Activated CD8-positive, alpha-beta T cell treated with anti-CD3 and anti-CD28 coated beads, Interleukin-2, amount 10 ng/mL, durations not matched to agents 7 days and 5 days (primary cell): ENCODE results near the gene ATXN10. TPM values are rescaled to one million over a fixed set of nuclear protein-coding genes. Genes with fewer than 3 reads are reported as not detected.

ENCODE experiments used
- ATAC-seq: fragments of 150-1000 bp; cut with Tn5 transposase; one replicate; pipeline ENCODE4 v1.10.0; 2021; ENCODE audit warnings: moderate library complexity
- CTCF ChIA-PET: fragments of 350-600 bp; sonication (Branson Sonifier 250); formaldehyde crosslinking; loops from one replicate; lab custom pipeline; 2021; ENCODE audit warnings: antibody characterized with exemption; lab: Charles Lee
- POLR2A ChIA-PET: fragments of 350-600 bp; sonication (Branson Sonifier 250); formaldehyde crosslinking; loops from one replicate; lab custom pipeline; 2021; ENCODE audit warnings: antibody characterized with exemption; lab: Charles Lee
- DNase-seq: peaks from one replicate; pipeline ENCODE4 v3.0.0-alpha.2; 2020
- H3K27ac Mint-ChIP-seq: one replicate; pipeline ENCODE4 v1.8.0; 2021; ENCODE audit warnings: mild to moderate bottlenecking, mixed read lengths
- H3K27me3 Mint-ChIP-seq: one replicate; pipeline ENCODE4 v1.8.0; 2021; ENCODE audit warnings: low read depth, mixed read lengths
- H3K36me3 Mint-ChIP-seq: one replicate; pipeline ENCODE4 v1.8.0; 2021; ENCODE audit warnings: low read depth, mixed read lengths
- H3K4me1 Mint-ChIP-seq: one replicate; pipeline ENCODE4 v1.8.0; 2021; ENCODE audit warnings: low read depth, mixed read lengths
- H3K4me3 Mint-ChIP-seq: one replicate; pipeline ENCODE4 v1.8.0; 2021; ENCODE audit warnings: mild to moderate bottlenecking, mixed read lengths
- H3K9me3 Mint-ChIP-seq: one replicate; pipeline ENCODE4 v1.8.0; 2022; ENCODE audit warnings: mixed read lengths; ENCODE audit not compliant: insufficient read depth
- total RNA-seq, 2 experiments: library from RNA; stranded (reverse); gene quantifications; one replicate each; pipeline ENCODE4 v1.2.3, GENCODE V29; 2021

ATXN10 gene
- total RNA-seq, 2 experiments from 2014 or later: 106 to 114 TPM

- H3K36me3 Mint-ChIP-seq: no peaks in the 10 kb centered on the region
- H3K4me3 Mint-ChIP-seq: no peak overlapping the region
- peaks cover 9% of the 10 kb centered on the region for H3K4me1 Mint-ChIP-seq
- DNase-seq: no peak
- peaks cover 48% of the 10 kb centered on the region for H3K27me3 Mint-ChIP-seq
- H3K27ac Mint-ChIP-seq: no peak overlapping the region
- H3K9me3 Mint-ChIP-seq: no peaks in the 10 kb centered on the region
- CTCF ChIA-PET: no interaction called here
- POLR2A ChIA-PET: no interaction called here
- ATAC-seq: no peak
These were observed 197.1 kb downstream of the ATXN10 start for GRCh38 chr22:45868571-45869339.

GRCh38 chr22:45869340-45869847 is 197.8 kb downstream of the ATXN10 start:
- ChIA-PET CTCF (no interaction called here), POLR2A (no interaction called here)
- Mint-ChIP-seq H3K4me3 (no peak overlapping the region), H3K36me3 (no peaks in the 10 kb centered on the region), H3K9me3 (no peaks in the 10 kb centered on the region), H3K27me3 (peaks cover 49% of the 10 kb centered on the region), H3K4me1 (peaks cover 6% of the 10 kb centered on the region), H3K27ac (no peak overlapping the region)
- ATAC-seq (no peak), DNase-seq (no peak)

- no peak overlapping the region for H3K27ac Mint-ChIP-seq
- H3K9me3 Mint-ChIP-seq: no peaks in the 10 kb centered on the region
- no peaks in the 10 kb centered on the region for H3K36me3 Mint-ChIP-seq
- peaks cover 44% of the 10 kb centered on the region for H3K27me3 Mint-ChIP-seq
- ChIA-PET POLR2A (no interaction called here), CTCF (no interaction called here)
- H3K4me3 Mint-ChIP-seq: no peak overlapping the region
- ATAC-seq (no peak), DNase-seq (no peak)
- H3K4me1 Mint-ChIP-seq: peaks cover 1% of the 10 kb centered on the region
These were observed 198.4 kb downstream of the ATXN10 start for GRCh38 chr22:45870011-45870410.

GRCh38 chr22:45871721-45872120 is 200.1 kb downstream of the ATXN10 start:
- ChIA-PET CTCF (no interaction called here), POLR2A (no interaction called here)
- DNase-seq (no peak), ATAC-seq (no peak)
- Mint-ChIP-seq H3K4me1 (no peaks in the 10 kb centered on the region), H3K27ac (no peak overlapping the region), H3K36me3 (no peaks in the 10 kb centered on the region), H3K4me3 (no peak overlapping the region), H3K9me3 (no peaks in the 10 kb centered on the region), H3K27me3 (peaks cover 37% of the 10 kb centered on the region)

GRCh38 chr22:45872659-45873263 is 201.1 kb downstream of the ATXN10 start:
- ChIA-PET CTCF (interaction anchor here (3.5 kb wide), 1 partner anchor 9 kb away, joined by 22 read pairs; no protein-coding TSS in a partner anchor), POLR2A (no interaction called here)
- DNase-seq (no peak), ATAC-seq (no peak)
- Mint-ChIP-seq H3K4me1 (no peaks in the 10 kb centered on the region), H3K9me3 (no peaks in the 10 kb centered on the region), H3K27ac (no peak overlapping the region), H3K36me3 (no peaks in the 10 kb centered on the region), H3K4me3 (no peak overlapping the region), H3K27me3 (peaks cover 38% of the 10 kb centered on the region)

GRCh38 chr22:45876136-45877035 is 204.8 kb downstream of the ATXN10 start:
- H3K4me3 Mint-ChIP-seq: no peak overlapping the region
- DNase-seq (no peak), ATAC-seq (no peak)
- H3K4me1 Mint-ChIP-seq: no peaks in the 10 kb centered on the region
- CTCF ChIA-PET: no interaction called here
- POLR2A ChIA-PET: no interaction called here
- peaks cover 42% of the 10 kb centered on the region for H3K27me3 Mint-ChIP-seq
- no peak overlapping the region for H3K27ac Mint-ChIP-seq
- H3K9me3 Mint-ChIP-seq: no peaks in the 10 kb centered on the region
- no peaks in the 10 kb centered on the region for H3K36me3 Mint-ChIP-seq

GRCh38 chr22:45877036-45877380 is 205.4 kb downstream of the ATXN10 start:
- H3K9me3 Mint-ChIP-seq: no peaks in the 10 kb centered on the region
- H3K27ac Mint-ChIP-seq: no peak overlapping the region
- no peaks in the 10 kb centered on the region for H3K36me3 Mint-ChIP-seq
- CTCF ChIA-PET: no interaction called here
- ATAC-seq (no peak), DNase-seq (no peak)
- POLR2A ChIA-PET: no interaction called here
- peaks cover 44% of the 10 kb centered on the region for H3K27me3 Mint-ChIP-seq
- no peak overlapping the region for H3K4me3 Mint-ChIP-seq
- H3K4me1 Mint-ChIP-seq: no peaks in the 10 kb centered on the region

- ChIA-PET CTCF (interaction anchor here (1.0 kb wide), 1 partner anchor 14 kb away, joined by 3 read pairs; no protein-coding TSS in a partner anchor), POLR2A (no interaction called here)
- H3K36me3 Mint-ChIP-seq: no peaks in the 10 kb centered on the region
- no peak overlapping the region for H3K4me3 Mint-ChIP-seq
- DNase-seq: no peak
- H3K9me3 Mint-ChIP-seq: no peaks in the 10 kb centered on the region
- peaks cover 43% of the 10 kb centered on the region for H3K27me3 Mint-ChIP-seq
- H3K27ac Mint-ChIP-seq: no peak overlapping the region
- ATAC-seq: no peak
- H3K4me1 Mint-ChIP-seq: no peaks in the 10 kb centered on the region
These were observed 206.0 kb downstream of the ATXN10 start for GRCh38 chr22:45877651-45878050.

- Mint-ChIP-seq H3K4me3 (no peak overlapping the region), H3K27me3 (peaks cover 39% of the 10 kb centered on the region)
These were observed 206.6 kb downstream of the ATXN10 start for GRCh38 chr22:45878051-45878781.

GRCh38 chr22:45878901-45879551 is 207.4 kb downstream of the ATXN10 start:
- no peak for ATAC-seq
- no peak overlapping the region for H3K4me3 Mint-ChIP-seq
- ChIA-PET CTCF (interaction anchor here (1.0 kb wide), 1 partner anchor 15 kb away, joined by 4 read pairs; no protein-coding TSS in a partner anchor), POLR2A (no interaction called here)
- no peaks in the 10 kb centered on the region for H3K9me3 Mint-ChIP-seq
- no peak for DNase-seq
- peaks cover 37% of the 10 kb centered on the region for H3K27me3 Mint-ChIP-seq
- H3K36me3 Mint-ChIP-seq: no peaks in the 10 kb centered on the region
- no peaks in the 10 kb centered on the region for H3K4me1 Mint-ChIP-seq
- no peak overlapping the region for H3K27ac Mint-ChIP-seq

More at GRCh38 chr22:45878051-45878781, 206.6 kb downstream of the ATXN10 start:
- Mint-ChIP-seq H3K4me1 (no peaks in the 10 kb centered on the region), H3K9me3 (no peaks in the 10 kb centered on the region), H3K27ac (no peak overlapping the region), H3K36me3 (no peaks in the 10 kb centered on the region)
- ATAC-seq (no peak), DNase-seq (no peak)
- CTCF ChIA-PET: interaction anchor here (1.0 kb wide), 2 partner anchors 14 kb away, joined by 3 to 4 read pairs; no protein-coding TSS in a partner anchor
- POLR2A ChIA-PET: no interaction called here

- H3K9me3 Mint-ChIP-seq: no peaks in the 10 kb centered on the region
- H3K27ac Mint-ChIP-seq: no peak overlapping the region
- CTCF ChIA-PET: interaction anchor here (1.0 kb wide), 1 partner anchor 16 kb away, joined by 4 read pairs; no protein-coding TSS in a partner anchor
- ATAC-seq: no peak
- H3K36me3 Mint-ChIP-seq: no peaks in the 10 kb centered on the region
- POLR2A ChIA-PET: no interaction called here
- no peak for DNase-seq
- H3K27me3 Mint-ChIP-seq: peaks cover 35% of the 10 kb centered on the region
- no peaks in the 10 kb centered on the region for H3K4me1 Mint-ChIP-seq
- H3K4me3 Mint-ChIP-seq: no peak overlapping the region
These were observed 207.9 kb downstream of the ATXN10 start for GRCh38 chr22:45879552-45879949.
